NCI-H748 (cell line): ENCODE data around the gene ZNF354B.
"Not testable (repeated sequence)": the region's sequence is repeated elsewhere in the genome, so short reads cannot be mapped to it uniquely, and the experiment has no call there.

Experiments used
- DNase-seq: peaks from one replicate; lab custom pipeline; 2025; ENCODE audit not compliant: unreplicated experiment; lab: John Stamatoyannopoulos, UW

ZNF354B gene

DNA sequence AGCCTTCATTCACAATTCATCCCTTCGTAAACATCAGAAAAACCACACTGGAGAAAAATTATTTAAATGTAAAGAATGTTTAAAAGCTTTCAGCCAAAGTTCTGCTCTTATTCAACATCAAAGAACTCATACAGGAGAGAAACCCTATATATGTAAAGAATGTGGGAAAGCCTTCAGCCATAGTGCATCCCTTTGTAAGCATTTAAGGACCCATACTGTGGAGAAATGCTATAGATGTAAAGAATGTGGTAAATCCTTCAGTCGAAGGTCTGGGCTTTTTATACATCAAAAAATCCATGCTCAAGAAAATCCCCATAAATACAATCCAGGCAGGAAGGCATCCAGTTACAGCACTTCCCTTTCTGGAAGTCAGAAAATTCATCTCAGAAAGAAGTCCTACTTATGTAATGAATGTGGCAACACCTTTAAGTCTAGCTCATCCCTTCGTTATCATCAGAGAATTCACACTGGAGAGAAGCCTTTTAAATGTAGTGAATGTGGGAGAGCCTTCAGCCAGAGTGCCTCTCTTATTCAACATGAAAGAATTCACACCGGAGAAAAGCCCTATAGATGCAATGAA lies 23.5 kb downstream of the ZNF354B start:
- not testable (repeated sequence) for DNase-seq

DNA sequence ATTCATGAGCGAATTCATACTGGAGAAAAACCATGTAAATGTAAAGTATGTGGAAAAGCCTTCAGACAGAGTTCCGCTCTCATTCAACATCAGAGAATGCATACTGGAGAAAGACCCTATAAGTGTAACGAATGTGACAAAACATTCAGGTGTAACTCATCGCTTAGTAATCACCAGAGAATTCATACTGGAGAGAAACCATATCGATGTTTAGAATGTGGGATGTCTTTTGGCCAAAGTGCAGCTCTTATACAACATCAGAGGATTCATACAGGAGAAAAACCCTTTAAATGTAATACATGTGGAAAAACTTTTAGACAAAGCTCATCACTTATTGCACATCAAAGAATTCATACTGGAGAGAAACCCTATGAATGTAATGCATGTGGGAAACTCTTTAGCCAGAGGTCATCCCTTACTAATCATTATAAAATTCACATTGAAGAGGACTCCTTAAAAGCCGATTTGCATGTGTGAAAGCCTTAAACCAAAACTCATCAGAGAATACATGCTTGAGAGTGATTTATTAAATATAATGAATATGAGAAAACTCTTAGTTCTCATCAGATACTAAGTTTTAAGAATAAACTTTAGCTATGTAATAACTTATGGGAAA lies 24.2 kb downstream of the ZNF354B start:
- DNase-seq, result no peak

DNA sequence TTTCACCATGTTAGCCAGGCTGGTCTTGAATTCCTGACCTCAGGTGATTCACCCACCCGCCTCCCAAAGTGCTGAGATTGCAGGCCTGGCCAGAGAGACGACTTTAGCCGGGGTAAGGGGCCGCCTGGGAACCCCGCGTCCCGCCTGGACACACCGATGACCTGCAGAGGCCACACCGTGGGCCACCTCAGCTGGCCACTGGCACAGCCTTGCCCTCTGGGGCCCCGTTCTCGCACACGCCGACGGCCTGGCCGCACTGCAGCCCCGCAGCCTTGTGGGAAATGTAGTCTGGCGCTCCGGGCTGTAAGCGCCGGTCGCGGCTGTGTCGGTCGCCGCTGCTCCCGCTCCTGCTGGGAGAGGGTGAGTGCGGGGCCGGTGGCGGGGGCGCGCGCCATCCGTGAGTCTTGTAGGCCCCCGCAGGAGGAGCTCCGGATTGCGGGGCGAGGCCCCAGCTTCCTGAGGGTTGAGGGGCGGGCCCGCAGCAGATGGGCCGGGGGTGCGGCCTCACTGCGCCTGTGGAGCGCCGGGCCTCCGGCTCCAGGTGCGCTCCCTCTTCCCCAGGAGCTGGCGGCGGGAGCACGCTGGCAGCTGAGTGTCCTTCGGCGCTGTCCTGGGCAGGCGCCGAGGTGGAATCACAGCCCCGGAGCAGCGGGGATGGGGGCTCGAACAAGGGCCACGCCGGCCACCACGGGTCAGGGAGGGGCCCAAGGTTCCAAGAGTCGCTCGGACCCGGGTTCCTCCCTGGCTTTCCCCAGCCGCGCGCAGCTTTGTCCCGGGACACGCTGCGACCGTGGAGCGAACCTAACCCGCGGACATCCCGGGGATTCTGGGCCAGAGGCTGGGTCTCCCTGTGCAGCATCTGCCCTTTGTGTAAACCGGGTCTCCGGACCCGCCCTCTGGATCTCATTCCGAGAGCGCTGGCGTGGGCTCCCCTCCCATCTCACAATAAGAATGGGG lies 36.1 kb downstream of the ZNF354B start, which contains the start of gene ZFP2:
TSS of gene ZFP2 (plus strand) at position 299 of the 957 bp plus-strand sequence. CDS start 35,401 bp downstream, outside the sequence.
- peak; percentile 78 for DNase-seq

DNA sequence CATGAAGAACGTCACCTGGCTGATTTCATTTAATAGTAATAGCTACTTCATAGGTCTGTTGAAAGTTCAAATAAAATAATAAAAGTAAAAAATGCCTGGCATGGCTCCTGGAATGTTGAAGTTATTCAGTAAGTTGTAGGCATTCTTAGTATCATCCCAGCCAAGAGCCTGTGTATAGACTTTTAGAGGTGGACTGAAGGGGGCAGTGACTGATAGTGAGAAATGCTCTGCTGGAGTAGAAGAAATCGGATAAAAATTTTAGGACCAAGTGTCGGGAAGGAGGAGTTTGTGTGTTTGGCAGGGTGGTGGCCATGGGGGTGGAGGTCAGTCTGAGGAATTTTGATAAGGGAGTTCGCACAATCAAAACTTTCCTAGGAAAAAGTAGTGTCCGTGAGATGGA lies 39.5 kb downstream of the ZNF354B start:
- no peak for DNase-seq

DNA sequence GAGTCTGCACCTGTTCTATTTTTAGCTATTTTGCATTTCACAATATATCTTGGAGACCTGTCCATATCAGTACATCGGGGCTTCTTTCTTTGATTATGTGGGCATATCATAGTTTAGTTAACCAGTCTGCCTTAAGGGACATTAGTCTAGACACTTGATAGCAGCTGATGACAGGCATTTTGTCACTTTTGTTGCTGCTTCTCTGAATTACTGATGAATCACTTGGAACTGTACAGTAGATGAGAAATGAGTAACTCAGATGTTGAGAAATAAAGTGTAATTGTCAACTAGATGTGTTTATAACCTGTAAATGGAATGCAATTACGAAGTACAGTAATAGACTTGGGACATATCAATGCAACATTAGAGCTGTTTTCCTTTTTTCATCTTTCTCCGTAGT lies 43.1 kb downstream of the ZNF354B start:
- DNase-seq, result no peak

DNA sequence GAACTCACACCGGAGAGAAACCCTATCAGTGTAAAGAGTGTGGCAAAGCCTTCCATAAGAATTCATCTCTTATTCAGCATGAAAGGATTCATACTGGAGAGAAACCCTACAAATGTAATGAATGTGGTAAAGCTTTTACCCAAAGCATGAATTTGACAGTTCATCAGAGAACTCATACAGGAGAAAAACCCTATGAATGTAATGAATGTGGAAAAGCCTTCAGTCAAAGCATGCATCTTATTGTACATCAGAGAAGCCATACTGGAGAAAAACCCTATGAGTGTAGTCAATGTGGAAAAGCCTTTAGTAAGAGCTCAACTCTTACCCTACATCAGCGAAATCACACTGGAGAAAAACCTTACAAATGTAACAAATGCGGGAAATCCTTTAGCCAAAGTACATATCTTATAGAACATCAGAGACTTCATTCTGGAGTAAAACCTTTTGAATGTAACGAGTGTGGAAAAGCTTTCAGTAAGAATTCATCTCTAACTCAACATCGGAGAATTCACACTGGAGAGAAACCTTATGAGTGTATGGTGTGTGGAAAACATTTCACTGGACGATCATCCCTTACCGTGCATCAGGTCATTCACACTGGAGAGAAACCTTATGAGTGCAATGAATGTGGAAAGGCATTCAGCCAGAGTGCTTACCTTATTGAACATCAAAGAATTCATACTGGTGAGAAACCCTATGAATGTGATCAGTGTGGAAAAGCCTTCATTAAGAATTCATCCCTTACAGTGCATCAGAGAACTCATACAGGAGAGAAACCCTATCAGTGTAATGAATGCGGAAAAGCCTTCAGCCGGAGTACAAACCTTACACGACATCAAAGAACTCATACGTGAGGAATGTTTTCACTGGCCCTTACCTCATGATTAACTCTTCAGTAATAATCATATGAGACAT lies 72.3 kb downstream of the ZNF354B start:
- no peak for DNase-seq
